Measurements from ENCODE around the gene GGT6. TPM values are rescaled to one million over a fixed set of nuclear protein-coding genes. Genes with fewer than 3 reads are reported as not detected.

The GGT6 gene
- polyA plus RNA-seq, 3 donors from 2014 or later: not detected

GRCh38 chr17:4508207-4508606 lies 52.2 kb downstream of the GGT6 start:
- no peak overlapping the region for H3K27ac Mint-ChIP-seq

DNA sequence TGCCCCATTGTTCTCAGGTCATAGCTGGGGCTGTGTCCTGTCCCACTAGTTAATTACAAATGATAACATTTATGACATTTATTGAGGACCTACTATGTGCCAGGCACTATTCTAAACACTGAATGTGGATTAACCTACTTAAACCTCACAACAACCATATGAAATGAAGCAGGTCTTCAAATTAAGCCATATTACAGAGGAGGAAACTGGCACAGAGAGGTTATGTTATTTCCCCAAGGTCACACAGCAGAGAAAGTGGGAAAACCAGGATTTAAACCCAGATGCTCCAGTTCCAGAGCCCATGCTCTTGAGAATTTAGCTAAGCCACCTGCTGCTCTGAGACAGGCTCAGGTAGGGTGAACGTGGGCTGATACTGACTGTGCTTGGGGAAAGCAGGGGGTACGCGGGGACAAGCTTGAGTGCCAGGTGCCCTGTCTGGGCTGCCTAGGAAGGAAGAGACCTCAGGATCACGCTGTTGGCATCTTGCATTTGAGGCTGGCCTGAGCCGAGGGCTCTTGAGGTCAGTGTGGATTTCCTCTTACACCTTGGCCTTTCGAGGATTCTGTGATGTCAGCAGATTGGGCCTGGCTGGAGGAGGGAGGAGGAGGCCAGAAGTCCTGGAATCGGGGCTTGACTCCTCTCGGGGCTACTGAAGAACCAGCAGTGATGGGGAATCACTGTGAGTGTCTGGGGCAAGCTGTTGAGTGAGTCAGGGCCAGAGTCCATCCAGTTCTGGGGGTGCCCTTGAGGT lies 52.8 kb downstream of the GGT6 start:
- DNase-seq: no peak
- Mint-ChIP-seq H3K27me3 (ENCODE audit: low read depth in 3 of 3) (peaks cover 4 to 16% (median 7%) of the 10 kb centered on the region in 3 donors), H3K36me3 (no peaks in the 10 kb centered on the region), H3K9me3 (no peaks in the 10 kb centered on the region), H3K4me1 (peaks cover 30 to 33% of the 10 kb centered on the region in 2 donors), H3K4me3 (no peak overlapping the region), H3K27ac (no peak overlapping the region)

More at GRCh38 chr17:4508207-4508606, 52.2 kb downstream of the GGT6 start:
- H3K36me3 Mint-ChIP-seq: no peaks in the 10 kb centered on the region
- peaks cover 30 to 33% of the 10 kb centered on the region in 2 donors for H3K4me1 Mint-ChIP-seq
- H3K4me3 Mint-ChIP-seq: peak overlapping the region in 1 of 5 donors; percentile 28
- H3K9me3 Mint-ChIP-seq: no peaks in the 10 kb centered on the region
- H3K27me3 Mint-ChIP-seq (ENCODE audit: low read depth in 3 of 3): peaks cover 2 to 10% (median 7%) of the 10 kb centered on the region in 3 donors
- no peak for DNase-seq

Other genes with a start within 250 kb of the GGT6 start
- gene UBE2G1, start 193.9 kb downstream of the GGT6 start, polyA plus RNA-seq: 10 to 100 TPM; 48.1 to 84.7 (median 69.3) TPM
- gene SPNS3, start 126.6 kb downstream of the GGT6 start, polyA plus RNA-seq: 1 to 10 TPM; 2.7 to 7.3 (median 2.8) TPM
- gene SPNS2, start 61.7 kb downstream of the GGT6 start, polyA plus RNA-seq: under 1 TPM in 1 of 3 donors, not detected in 2; 0.26 TPM
- gene MYBBP1A, start 5.2 kb downstream of the GGT6 start, polyA plus RNA-seq: 10 to 100 TPM in 1 of 3 donors, 1 to 10 TPM in 2; 3.5 to 21.9 (median 7.2) TPM
- gene SMTNL2, start 24.0 kb upstream of the GGT6 start, polyA plus RNA-seq: not detected
- not detected for gene ALOX15, start 81.1 kb upstream of the GGT6 start, polyA plus RNA-seq
- gene PELP1, start 143.6 kb upstream of the GGT6 start, polyA plus RNA-seq: 10 to 100 TPM in 1 of 3 donors, 1 to 10 TPM in 2; 3.8 to 11.1 (median 4.6) TPM
- 10 to 100 TPM; 46.0 to 70.9 (median 60.4) TPM for gene ARRB2, start 150.1 kb upstream of the GGT6 start, polyA plus RNA-seq
- gene MED11, start 170.9 kb upstream of the GGT6 start, polyA plus RNA-seq: 10 to 100 TPM; 26.2 to 52.1 (median 37.6) TPM
- not detected for gene ZMYND15, start 179.3 kb upstream of the GGT6 start, polyA plus RNA-seq
- gene CXCL16, start 179.4 kb upstream of the GGT6 start, polyA plus RNA-seq: 1 to 10 TPM; 1.1 to 2.2 (median 1.1) TPM
- not detected for gene TM4SF5, start 211.3 kb upstream of the GGT6 start, polyA plus RNA-seq
- gene VMO1, start 225.8 kb upstream of the GGT6 start, polyA plus RNA-seq: not detected
- under 1 TPM in 2 of 3 donors, not detected in 1; 0.57 to 0.74 TPM for gene GLTPD2, start 228.4 kb upstream of the GGT6 start, polyA plus RNA-seq
- gene PSMB6, start 235.6 kb upstream of the GGT6 start, polyA plus RNA-seq: 100 to 1,000 TPM; 327 to 701 (median 348) TPM
- 1 to 10 TPM in 1 of 3 donors, under 1 TPM in 1, not detected in 1; 0.78 to 2.0 TPM for gene PLD2, start 246.6 kb upstream of the GGT6 start, polyA plus RNA-seq

Data from immature natural killer cell (primary cell).